ENCODE data around the gene ADAT1.
A peak's percentile ranks its signal among the peaks of the same experiment; 100 is the strongest.

ADAT1 gene

DNA sequence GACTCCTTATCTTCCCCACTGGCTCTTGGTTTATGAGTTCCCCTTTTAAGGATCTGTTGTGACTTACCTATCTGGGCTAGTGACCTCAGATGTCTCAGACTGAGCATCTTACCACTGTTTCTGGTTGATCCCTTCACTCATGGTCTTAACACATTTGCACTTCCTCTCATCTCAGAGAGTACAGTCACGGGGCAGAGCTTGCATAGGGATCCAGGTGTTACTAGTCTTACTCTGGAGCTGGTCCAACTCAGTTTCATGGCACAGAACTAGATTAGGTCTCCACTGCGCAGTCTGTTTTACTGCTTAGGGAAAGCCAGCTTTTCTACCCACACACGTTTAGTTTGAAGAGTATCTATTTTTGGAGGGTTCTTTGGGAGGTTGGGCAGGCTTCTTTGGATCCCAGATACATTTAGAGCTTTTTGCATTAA is 46.7 kb downstream of the ADAT1 start:
- no peak for DNase-seq (ENCODE audit: low read depth in 3 of 3)

DNA sequence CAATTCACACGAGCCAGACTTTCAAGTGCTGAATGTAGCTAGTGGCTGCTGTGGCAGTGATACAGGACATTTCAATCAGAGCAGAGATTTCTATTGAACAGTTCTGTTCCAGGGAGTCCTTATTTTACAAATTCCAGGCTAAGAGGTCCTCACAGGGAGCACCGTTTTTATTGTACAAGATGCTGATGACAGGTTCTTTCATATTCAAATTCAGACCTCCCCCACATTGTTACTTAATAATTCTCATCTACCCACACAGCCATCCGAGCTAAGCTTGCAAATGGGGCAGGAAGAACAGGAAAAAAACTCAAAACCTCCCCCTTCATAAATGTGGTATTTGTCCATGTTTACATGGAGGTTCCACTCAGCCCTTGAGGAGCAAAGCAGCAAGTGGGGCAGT is 47.1 kb downstream of the ADAT1 start:
- DNase-seq (ENCODE audit: low read depth in 3 of 3): no peak

DNA sequence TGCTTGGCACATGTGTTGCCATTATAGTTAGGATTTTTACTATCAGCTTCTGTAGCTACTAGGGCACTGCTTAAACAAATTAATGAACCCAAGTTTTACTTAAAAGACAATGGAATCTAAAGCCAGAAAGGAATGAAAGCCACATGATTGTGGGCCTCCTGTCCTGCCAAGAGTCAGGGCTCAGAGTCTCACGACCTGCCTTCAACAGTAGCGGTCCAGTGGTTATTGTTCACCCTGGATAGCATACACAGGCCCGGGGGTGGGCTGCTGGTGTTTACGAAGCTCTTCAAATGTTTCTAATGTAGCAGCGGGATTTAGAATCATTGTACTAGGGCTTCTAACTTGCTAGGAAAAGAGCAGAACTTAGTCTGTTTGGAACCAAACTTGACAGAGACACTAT is 49.1 kb downstream of the ADAT1 start:
- DNase-seq (ENCODE audit: low read depth in 3 of 3): no peak

DNA sequence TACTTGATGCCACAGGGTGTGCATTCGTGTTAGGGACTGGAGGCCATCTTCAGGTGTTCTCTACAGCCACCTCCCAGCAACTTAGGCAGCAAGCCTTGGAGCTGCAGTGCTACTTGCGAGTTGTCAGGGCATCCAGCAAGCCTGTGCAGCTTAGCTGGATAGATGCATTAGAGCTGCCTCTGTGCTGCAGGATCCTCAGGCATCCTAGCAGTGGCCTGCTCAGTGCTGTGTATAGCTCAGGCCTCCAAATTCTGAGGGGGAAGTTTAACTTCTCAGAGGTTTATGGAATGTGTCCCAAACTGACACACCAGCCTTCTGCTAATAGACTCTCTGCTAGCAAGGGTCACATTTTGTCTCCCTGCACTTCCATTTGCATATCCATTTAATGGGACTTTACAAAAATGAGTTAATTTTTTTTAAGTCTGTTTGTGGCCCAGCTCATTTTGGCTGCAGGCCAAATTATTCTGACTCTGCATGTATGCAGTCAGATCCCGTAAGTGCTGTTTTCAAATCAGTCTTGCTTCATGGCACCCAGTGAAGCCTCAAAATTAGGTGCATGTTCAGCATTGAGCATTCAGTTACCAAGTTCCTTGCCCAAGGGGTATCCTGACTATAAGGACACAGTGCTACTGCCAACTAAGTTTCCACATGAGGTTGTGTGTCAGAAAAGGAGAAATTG is 50.1 kb downstream of the ADAT1 start:
- DNase-seq (ENCODE audit: low read depth in 3 of 3): no peak

DNA sequence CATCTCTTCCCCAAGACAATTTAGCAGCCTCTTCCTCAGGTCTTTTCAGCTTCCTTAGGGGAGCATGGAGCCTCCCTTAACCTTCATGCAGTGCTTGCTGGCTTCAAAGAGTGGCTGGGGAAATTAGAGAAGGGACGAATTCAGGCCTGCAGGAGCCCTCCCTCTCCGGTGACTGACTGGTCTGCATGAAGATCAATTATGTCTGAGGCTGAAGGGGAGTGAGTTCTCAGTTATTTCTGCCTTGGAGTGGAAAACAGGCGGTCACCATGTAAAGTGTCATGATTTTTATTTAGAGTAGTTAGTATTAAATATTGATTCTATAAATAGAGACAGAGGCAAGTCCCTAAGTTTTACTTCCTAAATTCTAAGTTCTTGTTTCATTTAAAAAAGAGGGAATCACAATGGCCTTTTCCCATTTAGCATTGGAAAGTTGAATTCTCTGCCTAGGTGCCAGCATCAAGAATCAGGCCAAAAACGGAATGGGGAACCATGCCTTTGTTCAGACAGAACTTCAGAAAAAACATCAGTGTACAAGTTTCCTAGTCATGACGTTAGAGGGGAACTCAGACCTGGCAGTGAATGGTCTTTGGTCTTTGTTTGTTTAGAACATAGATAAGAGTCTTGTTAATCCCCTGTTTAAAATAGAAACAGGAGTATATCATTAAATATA is 52.5 kb downstream of the ADAT1 start:
- no peak for DNase-seq (ENCODE audit: low read depth in 3 of 3)

DNA sequence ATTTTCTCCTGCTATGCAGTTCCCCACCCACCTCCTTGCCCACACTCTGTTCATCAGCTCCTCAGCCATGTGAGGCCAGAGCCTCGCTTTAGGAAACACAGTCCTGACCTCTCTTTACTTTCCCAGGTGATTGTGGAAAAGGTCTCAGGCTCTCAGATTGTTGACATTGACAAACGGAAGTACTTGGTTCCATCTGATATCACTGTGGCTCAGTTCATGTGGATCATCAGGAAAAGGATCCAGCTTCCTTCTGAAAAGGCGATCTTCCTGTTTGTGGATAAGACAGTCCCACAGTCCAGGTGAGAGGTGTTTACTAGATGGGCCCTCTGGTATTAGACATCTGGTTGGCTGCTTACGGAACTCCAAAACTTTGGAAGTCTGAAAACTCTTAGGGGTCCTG is 55.2 kb downstream of the ADAT1 start:
- no peak for DNase-seq (ENCODE audit: low read depth in 3 of 3)

DNA sequence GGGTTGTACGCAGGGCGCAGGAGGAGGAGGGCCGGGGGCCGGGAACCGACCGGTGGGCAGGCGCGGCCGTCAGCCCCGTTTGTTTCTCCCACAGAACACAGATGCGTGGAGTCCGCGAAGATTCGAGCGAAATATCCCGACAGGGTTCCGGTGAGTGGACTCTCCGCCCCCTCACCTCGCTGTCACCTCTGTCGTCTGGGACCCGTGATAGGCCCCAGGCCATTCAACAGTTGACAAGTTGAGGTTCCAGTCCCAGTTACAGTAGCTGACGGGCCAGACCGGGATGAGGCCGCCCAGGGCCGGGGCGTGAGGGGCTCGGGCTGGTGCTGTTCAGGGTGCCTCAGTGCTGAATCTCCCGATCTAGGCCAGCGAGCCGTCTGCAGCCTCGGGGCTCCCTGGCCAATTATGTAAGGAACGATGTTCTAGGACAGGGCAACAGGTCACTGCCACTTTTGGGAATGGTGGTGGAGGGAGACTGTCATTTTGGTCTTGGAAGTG is 56.3 kb downstream of the ADAT1 start:
- no peak for DNase-seq (ENCODE audit: low read depth in 3 of 3)

DNA sequence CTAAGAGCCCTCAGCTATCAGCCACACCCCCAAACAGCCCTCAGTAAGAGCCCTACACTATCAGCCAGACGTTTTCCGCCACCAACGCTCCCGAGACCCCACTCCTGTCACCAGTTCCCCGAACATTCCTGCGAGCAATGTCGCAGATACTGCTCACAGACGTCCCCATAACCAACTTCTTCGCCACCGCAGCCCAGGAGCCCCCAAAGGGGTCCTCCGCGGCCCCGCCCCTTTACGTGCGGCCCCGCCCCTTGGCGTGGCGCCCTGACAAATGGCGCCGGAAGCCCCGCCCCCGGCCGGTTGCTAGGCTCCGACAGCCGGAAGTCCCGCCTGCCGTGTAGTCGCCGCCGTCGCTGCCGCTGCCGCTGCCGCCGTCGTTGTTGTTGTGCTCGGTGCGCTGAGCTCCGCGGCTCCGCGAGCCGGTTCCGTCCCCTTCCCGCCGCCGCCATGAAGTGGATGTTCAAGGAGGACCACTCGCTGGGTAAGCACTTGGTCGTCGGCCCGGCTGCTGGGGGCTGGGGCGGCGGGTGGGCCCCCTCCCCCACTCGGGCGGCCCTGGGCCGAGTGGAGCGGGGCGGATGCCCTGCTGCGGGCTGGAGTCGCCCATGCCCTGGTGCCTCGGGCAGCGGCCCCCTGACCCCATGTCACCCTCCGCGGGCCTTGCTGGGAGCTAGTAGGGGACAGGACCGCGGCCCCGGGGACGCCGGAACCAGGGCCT is 56.9 kb downstream of the ADAT1 start, which contains the start of gene GABARAPL2:
TSS of gene GABARAPL2 (plus strand) at position 340 of the 718 bp plus-strand sequence. CDS start at position 448, 108 bp downstream.
- peak; percentile 81 to 86 (median 82) for DNase-seq (ENCODE audit: low read depth in 3 of 3)

DNA sequence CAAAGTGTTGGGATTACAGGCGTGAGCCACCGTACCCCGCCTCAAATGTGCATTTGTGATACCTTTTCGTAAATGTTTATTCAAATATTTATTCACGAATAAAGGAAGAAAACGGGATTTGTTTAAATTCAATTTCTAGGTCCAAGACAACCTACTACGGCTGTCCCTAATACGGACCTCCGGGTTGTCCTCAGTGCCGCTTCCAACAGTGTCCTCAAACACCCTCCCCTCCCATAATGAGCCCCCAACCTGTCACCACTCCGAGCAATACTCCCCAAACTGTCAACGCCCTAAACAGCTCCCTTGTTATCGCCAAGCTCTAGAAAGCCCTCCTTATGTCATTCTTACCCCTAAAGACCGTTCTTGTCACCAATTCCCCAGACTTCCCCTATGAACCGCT is 57.4 kb downstream of the ADAT1 start:
- DNase-seq (ENCODE audit: low read depth in 3 of 3): no peak

DNA sequence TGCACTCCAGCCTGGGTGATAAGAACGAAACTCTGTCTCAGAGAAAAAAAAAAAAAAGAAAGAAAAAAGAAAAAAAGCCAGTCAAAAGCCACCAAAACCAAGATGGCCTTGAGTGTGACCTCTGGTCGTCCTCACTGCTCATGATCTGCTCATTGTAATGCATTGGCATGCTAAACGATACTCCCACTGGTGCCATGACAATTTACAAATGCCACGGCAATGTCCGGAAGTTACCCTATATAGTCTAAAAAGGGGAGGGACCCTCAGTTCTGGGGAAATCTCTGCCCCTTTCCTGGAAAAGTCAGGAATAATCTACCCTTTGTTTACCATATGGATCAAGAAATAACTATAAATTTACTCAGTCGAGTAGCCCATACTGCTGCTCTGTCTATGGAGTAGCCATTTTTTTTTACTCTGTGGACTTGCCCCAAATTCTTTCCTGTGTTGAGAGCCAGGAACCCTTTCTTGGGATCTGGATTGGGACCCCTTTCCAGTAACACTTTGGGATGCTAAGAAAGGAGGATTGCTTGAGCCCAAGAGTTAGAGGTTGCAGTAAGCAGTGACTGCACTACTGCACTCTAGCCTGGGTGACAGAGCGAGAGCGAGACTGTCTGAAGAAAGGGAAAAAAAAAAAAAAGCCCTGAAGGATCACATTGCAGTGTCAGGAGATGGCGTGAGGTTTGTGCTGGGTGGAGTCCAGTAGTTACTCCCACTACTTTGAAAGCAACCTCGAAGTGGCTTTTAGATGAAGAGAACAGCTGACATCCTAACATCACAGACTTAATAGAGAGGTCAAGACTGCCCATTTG is 63.3 kb downstream of the ADAT1 start:
- DNase-seq (ENCODE audit: low read depth in 3 of 3): no peak

DNA sequence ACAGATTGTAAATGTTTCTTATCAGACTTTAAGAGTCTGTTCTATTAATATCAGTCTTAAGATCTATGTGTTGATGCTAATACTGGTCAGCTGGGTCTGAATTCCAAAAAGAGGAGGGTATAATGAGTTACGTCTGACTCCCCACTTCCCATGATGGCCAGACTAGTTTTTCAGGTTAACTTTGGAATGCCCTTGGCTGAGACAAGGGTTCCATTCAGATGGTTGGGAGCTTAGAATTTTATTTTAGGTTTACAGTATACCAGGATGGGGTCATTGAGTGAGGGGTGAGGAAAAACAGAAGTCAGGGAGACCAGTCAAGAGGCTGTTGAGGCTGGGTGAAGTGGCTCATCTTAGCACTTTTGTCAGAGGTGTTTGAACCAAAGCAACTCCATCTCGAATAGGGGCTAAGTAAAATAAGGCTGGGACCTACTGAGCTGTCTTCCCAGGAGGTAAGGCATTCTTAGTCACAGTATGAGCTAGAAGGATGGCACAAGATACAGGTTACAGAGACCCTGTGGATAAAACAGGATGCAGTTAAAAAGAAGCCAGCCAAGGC is 64.2 kb downstream of the ADAT1 start:
- no peak for DNase-seq (ENCODE audit: low read depth in 3 of 3)

DNA sequence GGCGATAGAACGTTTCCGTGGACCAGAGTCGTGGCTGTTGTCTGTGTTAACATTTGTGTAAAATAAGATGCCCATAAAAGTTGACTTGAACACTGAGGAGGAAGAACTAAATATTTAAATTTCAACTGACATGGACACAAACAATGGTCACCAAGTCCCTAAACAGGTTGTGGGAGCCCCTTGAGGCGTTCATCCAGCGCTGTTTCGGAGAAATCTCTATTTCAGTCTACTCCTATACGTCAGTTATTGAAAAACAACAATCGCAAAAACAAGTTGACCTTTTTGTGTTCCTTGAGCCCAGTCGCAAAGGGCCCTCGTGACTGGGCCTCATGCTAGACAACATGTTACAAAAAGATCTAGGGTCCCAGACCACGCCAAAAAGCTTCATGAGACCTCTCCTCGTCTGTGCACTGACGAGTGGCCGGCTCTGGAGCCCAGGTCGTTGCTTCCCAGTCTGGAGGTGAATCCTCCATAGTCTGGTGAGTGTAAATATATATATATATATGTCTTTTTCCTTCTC is 66.6 kb downstream of the ADAT1 start:
- no peak for DNase-seq (ENCODE audit: low read depth in 3 of 3)

DNA sequence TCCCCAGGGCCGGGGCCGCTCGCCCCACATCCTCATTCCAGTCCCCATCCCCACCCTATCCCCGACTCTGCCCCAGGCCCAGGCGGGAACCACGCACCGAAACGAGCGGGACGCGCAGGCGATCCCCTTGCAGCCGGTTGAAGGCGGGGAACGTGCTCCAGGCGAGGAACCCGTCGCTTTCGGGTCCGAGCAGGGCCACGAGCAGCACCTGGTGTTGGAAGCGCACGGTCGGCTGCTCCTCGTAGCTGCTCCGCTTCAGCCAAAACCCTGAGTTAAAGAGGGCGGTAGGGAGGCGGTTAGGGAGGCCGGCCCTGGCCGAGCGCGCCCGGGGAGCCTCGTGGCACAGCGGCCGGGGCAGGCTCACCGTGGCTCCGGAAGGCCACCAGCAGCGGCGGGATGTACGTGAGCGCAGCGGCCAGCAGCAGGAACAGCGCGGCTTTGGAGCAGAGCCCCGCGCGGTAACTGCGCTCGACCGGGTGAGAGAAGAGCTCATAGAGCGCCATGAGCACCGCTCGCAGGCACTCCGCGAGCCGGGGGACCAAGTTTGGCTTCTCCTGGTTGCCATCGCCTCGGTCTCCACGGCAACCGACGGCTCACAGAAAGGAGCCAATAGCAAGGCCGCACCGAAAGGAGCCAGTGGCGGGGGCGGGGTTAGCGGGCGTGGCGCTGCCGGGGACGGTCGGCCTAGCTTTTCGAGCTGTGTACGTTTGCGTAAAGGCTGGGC is 67.2 kb downstream of the ADAT1 start, which contains the start of gene TMEM231:
TSS of gene TMEM231 (minus strand) at position 546 of the 724 bp plus-strand sequence. CDS start at position 503, 43 bp downstream.
- peak; percentile 93 to 98 (median 94) for DNase-seq (ENCODE audit: low read depth in 3 of 3)

DNA sequence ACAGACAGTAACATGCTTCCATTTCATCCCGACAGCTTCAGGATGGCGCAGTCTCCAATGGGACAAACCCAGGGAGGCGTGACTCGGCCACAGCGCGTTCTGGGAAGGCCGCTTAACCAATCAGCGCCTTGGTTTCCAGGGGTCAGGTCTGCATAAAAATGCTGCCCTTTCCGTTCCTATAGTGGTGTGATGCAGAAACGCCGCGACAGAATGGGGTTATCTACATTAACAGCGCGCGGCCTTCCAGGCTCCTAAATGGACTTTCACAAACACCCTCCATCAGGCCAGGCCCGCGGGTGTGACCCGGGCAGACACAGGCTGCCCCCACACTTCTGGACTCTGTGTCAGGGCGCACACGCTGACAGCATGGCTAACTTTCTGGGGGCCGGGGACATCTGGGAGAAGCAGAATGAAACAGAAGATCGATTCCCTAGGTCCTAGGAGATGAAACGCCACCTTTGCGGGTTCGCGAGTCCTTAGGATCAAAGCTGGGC is 67.8 kb downstream of the ADAT1 start:
- no peak for DNase-seq (ENCODE audit: low read depth in 3 of 3)

DNA sequence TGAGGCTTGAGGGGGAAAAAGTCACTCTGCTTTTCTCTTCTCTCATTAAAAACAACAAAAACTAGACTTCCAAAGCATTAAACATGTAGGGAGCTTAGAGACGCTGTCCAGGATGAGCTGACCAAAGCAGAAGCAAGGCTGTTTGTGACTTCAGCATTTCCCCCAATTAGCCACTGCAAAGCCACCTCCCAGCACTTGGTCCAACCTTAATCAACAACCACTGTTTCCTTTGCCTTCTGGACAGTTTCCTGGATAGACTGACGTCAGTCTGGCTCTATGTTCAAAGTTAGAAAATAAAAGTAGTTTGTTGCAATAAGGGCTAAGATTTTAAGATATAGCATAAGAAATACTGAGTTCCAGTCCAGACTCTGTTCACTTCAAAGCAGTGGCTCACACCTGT is 70.1 kb downstream of the ADAT1 start:
- no peak for DNase-seq (ENCODE audit: low read depth in 3 of 3)

DNA sequence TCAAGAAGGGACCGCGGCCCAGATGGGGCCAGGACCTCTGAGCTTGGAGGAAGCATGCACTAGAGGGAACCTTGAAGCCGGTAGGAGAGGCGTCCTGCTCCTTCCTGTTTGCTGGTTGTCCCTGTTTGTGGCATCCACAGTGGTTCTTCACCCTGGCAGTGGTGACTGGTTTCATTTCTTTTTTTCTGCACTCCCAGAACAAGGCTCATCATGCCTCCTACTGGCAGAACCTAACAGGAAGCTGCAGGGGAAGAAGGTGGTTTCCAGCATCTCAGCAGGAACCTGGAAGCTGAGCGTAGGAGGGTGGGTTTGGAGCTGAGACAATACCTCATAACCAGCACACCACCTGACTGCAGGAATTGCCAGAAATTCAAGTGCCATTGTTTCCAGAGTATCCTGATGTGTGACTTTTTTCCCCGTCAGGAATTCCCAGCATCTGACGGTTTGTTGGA is 72.8 kb downstream of the ADAT1 start:
- no peak for DNase-seq (ENCODE audit: low read depth in 3 of 3)
